NCI-H526 (cell line): Measurements from ENCODE around the gene PRDX6.
A peak's percentile ranks its signal among the peaks of the same experiment; 100 is the strongest.
"Not testable (repeated sequence)": the region's sequence is repeated elsewhere in the genome, so short reads cannot be mapped to it uniquely, and the experiment has no call there.

Experiments used
- DNase-seq, 2 experiments: peaks; one replicate each; lab custom pipeline; 2025; lab: John Stamatoyannopoulos, UW

Gene PRDX6

DNA sequence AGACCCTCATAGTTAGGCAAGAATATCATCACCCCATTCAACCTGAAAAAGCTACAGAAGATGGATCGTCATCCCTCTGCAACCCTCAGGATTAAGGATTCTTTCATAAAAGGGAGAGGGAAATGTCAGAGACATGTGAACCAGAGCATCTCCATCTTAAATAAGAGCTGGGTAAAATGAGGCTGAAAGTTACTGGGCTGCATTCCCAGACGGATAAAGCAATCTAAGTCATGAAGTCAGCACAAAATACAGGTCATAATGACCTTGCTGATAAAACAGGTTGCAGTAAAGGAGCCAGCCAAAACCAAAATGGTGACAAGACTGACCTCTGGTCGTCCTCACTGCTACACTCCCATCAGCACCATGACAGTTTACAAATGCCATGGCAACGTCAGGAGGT, 22.6 kb downstream of the PRDX6 start:
- DNase-seq: no peak

- no peak for DNase-seq
These were observed 25.0 kb downstream of the PRDX6 start for GRCh38 chr1:173502104-173502503.

- DNase-seq: no peak
These were observed 26.3 kb downstream of the PRDX6 start for GRCh38 chr1:173503391-173503790.

GRCh38 chr1:173504268-173504667, 27.1 kb downstream of the PRDX6 start:
- DNase-seq: no peak

DNA sequence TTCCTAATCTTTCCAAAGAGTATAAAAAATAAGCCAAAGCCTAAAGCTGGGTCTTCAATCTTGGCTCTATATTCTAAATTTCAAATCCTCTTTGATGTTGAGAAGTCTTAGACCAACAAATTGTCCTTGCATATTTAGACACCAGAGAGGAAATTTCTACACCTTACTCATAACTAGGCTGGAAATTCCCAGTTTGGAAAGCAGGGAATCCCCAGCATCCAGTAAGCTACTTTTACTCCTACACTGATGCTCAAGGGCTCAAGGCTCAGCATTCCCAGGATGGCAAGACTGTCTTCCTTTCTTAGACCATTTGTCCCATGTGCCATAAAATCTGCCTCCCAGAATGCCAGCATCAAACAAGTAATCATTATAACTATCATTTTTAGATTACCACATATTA, 28.3 kb downstream of the PRDX6 start:
- no peak for DNase-seq

GRCh38 chr1:173506437-173506836, 29.3 kb downstream of the PRDX6 start:
- peak in 1 of 2 experiments; percentile 55 for DNase-seq

DNA sequence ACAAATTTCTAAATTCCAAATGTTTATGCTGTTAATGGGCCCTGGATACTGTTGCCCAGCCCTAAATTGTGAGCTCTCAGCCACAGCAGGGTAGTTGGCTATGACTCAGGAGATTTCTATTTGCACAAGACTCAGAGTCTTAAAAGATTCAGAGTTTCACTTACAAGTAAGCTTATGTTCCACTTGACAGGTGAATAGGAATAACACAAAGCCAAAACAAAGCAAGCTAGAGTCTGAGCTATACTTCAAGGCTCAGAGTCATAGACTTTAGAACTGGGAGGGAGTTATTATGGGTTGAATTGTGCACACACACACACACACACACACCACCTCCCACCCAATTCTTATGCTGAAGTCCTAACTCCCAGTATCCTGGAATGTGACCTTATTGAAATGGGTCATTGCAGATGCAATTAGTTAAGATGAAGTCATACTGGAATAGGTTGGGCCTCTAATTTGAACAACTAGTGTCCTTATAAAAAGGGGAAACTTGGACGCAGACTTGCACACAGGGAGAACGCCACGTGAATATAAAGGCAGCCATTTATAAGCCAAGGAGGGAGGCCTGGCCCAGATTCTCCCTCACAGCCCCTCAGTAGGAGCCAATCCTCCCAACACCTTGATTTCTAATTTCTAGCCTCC, 30.2 kb downstream of the PRDX6 start:
- no peak for DNase-seq

DNA sequence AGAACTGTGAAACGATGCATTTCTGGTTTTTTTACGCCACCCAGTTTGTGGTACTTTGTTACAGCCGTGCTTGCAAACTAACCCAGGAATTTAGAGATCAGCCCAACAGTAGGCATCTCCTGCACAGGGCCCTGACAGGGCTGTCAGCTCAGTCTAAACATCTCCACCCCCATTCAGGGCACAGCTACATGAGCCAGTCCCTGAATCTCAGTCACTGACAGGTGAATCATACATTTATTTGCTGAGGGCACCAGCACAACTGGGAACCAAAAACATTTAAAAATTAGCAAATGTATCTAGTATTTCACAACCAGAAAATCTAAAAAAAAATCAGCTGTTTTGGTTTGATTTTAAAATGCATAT, 30.7 kb downstream of the PRDX6 start:
- no peak for DNase-seq

DNA sequence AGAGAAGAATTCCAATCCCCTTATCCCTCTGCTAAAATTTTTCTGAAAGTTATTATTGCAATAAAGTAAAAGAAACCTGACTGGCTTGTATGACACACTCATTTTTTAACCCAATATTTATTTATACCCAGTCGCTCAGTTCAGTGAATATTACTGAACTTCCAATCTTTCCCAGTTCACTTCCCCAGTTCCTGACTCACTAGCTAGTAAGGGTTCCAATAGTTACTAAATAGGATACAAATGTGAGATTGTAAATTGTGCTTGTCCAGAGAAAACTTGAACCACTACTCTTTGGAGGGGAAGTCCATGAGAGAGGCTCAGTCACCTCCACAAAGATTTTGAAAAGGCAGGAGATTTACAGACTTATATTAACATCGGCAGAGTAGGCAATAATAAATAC, 31.4 kb downstream of the PRDX6 start:
- DNase-seq: no peak

DNA sequence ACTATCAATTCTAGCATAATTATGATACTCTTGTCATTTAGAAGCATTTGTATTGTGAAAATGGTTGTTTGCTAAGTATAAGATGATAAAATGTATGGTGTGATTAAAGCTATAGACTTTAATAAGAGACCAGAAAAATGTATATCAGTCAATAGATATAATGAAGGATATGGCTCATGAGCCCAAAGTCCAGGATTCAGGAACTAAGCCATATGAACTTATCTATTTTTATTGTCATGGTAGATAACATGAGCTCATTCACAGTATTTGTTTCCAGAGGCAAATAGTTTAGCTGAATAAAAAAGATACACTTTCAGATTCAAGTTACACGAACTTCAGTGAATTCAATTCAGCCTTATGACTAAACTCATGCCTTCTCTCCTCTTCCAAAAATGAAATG, 32.7 kb downstream of the PRDX6 start:
- no peak for DNase-seq

DNA sequence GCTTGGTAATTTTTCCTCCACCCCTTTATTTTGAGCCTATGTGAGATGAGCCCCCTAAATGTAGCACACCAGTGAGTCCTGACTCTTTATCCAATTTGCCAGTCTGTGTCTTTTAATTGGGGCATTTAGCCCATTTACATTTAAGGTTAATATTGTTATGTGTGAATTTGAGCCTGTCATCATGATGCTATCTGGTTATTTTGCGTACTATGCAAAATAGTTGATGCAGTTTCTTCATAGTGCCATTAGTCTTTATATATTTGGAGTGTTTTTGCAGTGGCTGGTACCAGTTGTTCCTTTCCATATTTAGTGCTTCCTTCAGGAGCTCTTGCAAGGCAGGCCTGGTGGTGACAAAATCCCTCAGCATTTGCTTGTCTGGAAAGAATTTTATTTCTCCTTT, 37.4 kb downstream of the PRDX6 start:
- not testable (repeated sequence) for DNase-seq

DNA sequence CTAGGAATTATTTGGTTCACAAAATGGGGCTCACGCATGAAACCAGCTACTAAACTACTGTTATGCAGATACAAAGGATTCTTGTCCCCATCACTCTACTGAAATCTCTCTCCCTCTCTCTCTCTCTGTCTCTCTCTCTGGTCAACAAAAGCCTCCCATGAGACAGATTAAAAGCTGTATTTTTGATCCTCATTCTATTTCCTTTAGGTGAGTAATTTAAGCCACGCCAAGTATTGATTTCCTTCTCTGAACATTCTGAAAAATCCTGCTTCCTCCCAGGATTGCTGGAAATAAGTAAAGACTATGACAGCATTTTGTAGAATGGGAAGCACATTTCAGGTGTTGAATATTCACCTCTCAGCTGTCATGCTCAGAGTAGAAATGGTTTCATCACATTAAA, 43.7 kb downstream of the PRDX6 start:
- DNase-seq: no peak

- DNase-seq: no peak
These were observed 46.2 kb downstream of the PRDX6 start for GRCh38 chr1:173523329-173523728.

GRCh38 chr1:173525926-173526325, 48.8 kb downstream of the PRDX6 start:
- DNase-seq: no peak

DNA sequence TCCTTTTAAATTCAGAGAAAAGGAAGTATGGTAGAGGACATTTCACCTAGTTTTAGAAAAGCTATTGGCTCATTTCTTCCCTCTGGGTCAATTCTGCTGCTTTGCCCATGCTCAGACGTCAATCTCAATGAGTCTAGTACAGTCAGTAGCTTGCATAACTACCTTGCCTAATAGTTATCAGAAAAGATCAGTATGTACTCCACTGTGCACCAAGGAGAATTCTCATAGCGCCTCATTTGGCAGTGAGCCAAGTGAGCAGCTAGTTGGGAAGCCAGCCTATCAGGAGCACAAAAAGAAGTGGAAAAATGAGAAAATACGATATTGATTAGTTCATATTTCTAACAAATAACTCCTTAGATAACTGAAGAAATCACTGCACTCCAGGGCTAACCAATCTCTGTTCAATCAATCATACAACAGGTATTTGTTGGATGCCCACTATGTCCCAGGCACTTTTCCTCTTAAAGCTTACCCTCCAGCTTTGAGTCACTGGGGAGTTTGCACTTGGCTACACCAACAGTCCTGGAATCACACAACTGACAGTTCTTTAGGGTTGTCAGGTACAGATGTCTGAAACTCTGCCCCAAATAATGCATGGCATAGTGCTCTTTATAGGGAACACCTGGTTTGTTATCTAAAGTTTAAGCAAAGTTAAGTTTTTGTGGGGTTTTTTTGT, 50.2 kb downstream of the PRDX6 start:
- no peak for DNase-seq

GRCh38 chr1:173529106-173529505, 52.0 kb downstream of the PRDX6 start:
- DNase-seq: no peak

DNA sequence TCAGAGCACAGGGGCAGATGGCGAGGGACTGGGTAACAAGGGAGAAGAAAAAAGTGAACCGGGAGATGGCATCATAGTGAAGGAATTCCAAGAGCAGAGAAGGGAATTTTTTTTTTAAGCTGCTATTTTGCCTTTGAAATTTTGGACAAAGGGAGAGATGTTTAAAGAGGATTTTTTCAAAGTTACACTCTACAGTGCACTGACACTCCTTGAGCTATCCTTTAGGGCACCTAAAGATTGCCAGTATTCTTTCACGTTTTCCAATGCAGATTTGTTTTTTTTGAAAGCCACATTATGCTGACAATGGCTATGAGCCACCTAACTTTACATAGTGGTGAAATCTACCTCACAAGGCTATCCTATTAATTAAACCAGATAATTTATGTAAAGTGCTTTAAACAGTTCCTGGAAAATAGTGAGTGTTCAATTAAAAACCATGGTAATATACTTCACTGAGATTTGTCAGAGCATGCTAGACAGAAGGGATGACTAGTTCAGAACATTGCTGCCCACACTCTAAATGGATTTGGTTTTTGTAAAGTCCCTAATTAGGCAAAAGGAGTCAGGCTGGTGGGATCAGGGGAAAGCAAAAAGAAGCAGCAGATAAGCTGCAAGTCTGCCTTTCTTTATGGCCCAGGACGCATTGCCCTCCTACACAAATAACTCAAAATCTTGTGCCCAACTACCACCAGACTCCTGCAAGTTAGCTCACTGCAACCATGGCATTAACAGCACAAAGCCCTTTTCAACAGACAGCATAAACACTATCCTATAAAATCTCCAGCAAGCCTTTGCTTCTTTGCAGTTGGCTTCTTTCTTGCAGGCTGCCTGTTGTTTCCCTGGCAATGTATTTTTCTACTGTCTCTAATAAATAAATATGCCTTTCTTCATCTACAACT, 53.9 kb downstream of the PRDX6 start:
- DNase-seq: no peak

DNA sequence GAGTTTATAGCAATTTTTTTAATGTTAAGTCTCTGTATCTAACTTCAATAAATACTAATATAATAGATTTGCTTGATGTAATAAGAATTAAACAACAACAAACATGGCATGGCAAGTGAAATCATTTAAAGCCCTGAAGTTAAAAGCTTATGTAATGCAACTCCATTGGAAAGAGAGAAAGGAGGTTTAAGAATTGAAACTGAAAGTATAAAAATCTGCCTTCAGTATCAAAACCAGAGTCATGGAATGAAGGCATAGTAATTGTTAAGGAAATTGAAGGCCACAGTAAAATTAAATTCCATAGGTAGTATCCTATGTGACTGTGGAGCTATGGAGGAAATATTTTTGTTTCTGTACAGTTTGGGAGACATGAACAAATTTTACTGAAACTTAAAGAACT, 55.1 kb downstream of the PRDX6 start:
- DNase-seq: no peak

GRCh38 chr1:173536223-173536622, 59.1 kb downstream of the PRDX6 start:
- no peak for DNase-seq
